Activated B cell treated with CpG ODN at 0.5 μM for 24 hours (primary cell): ENCODE data around the gene SAMD8. TPM values are rescaled to one million over a fixed set of nuclear protein-coding genes. Genes with fewer than 3 reads are reported as not detected.
"Not testable (repeated sequence)": the region's sequence is repeated elsewhere in the genome, so short reads cannot be mapped to it uniquely, and the experiment has no call there.

Experiments
- ATAC-seq: fragments of 200-7000 bp; cut with Tn5 transposase; one replicate; pipeline ENCODE4 v1.10.0; 2021; ENCODE audit warnings: low read depth, mild to moderate bottlenecking, moderate library complexity
- CTCF ChIA-PET: fragments of 350-600 bp; sonication (Branson Sonifier 250); formaldehyde crosslinking; loops from one replicate; lab custom pipeline; 2021; ENCODE audit warnings: antibody characterized with exemption; lab: Charles Lee
- POLR2A ChIA-PET: fragments of 350-600 bp; sonication (Branson Sonifier 250); formaldehyde crosslinking; loops from one replicate; lab custom pipeline; 2021; ENCODE audit warnings: antibody characterized with exemption; lab: Charles Lee
- DNase-seq: peaks from one replicate; pipeline ENCODE4 v3.0.0; 2022
- H3K27ac Mint-ChIP-seq: one replicate; pipeline ENCODE4 v1.8.0; 2020; ENCODE audit warnings: mixed read lengths
- H3K27me3 Mint-ChIP-seq: one replicate; pipeline ENCODE4 v1.8.0; 2021; ENCODE audit warnings: mixed read lengths
- H3K36me3 Mint-ChIP-seq: one replicate; pipeline ENCODE4 v1.8.0; 2021; ENCODE audit warnings: low read depth, mixed read lengths
- H3K4me1 Mint-ChIP-seq: one replicate; pipeline ENCODE4 v1.8.0; 2021; ENCODE audit warnings: mixed read lengths
- H3K4me3 Mint-ChIP-seq: one replicate; pipeline ENCODE4 v1.8.0; 2020; ENCODE audit warnings: mild to moderate bottlenecking, mixed read lengths
- H3K9me3 Mint-ChIP-seq: one replicate; pipeline ENCODE4 v1.8.0; 2020; ENCODE audit warnings: mixed read lengths
- intact Hi-C: fragments of 100-400 bp; cut with micrococcal nuclease; formaldehyde crosslinking; loops from one replicate; pipeline ENCODE4 v1.15.1; 2024
- total RNA-seq: library from RNA; stranded (reverse); gene quantifications from 2 replicates; pipeline ENCODE4 v1.2.3, GENCODE V29; 2022
- TF ChIP-seq, protein P1 (sequence below): fragments of 200-600 bp; IDR thresholded peaks from one replicate; pipeline ENCODE4 v1.8.0; 2022; ENCODE audit warnings: antibody characterized with exemption, mild to moderate bottlenecking

Gene SAMD8
- total RNA-seq, 1 donor from 2014 or later, result 29.1 TPM

DNA sequence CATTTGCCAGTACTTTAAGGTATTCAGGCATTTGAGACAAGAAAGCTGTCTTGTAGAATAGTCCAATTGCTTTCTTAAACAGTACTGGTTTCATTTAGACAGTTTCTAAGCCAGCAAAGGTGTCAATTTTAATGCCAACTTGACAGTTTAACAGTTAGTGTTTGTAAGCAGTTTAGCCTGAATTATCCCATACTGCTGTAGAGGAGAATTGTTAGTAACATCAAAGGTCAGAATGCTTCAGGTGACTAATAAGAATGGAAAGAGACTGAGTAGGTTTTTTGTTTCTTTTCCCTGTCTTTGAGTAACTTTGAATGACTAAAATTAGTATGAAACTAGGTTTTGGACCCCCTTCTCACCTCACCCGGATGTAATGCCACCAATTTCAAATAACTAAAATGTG is 69.6 kb downstream of the SAMD8 start:
- no peak for DNase-seq
- Mint-ChIP-seq H3K9me3 (no peaks in the 10 kb centered on the region), H3K4me1 (no peaks in the 10 kb centered on the region), H3K27me3 (no peaks in the 10 kb centered on the region), H3K4me3 (no peak overlapping the region), H3K36me3 (peaks cover 46% of the 10 kb centered on the region), H3K27ac (no peak overlapping the region)
- CTCF ChIA-PET, result interaction anchor here (0.8 kb wide), 1 partner anchor 55 kb away, joined by 3 read pairs; the partner anchor contains the start of gene COMTD1
- ATAC-seq, result no peak
- TF ChIP-seq, protein P1, sequence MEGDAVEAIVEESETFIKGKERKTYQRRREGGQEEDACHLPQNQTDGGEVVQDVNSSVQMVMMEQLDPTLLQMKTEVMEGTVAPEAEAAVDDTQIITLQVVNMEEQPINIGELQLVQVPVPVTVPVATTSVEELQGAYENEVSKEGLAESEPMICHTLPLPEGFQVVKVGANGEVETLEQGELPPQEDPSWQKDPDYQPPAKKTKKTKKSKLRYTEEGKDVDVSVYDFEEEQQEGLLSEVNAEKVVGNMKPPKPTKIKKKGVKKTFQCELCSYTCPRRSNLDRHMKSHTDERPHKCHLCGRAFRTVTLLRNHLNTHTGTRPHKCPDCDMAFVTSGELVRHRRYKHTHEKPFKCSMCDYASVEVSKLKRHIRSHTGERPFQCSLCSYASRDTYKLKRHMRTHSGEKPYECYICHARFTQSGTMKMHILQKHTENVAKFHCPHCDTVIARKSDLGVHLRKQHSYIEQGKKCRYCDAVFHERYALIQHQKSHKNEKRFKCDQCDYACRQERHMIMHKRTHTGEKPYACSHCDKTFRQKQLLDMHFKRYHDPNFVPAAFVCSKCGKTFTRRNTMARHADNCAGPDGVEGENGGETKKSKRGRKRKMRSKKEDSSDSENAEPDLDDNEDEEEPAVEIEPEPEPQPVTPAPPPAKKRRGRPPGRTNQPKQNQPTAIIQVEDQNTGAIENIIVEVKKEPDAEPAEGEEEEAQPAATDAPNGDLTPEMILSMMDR, result no peak
- POLR2A ChIA-PET, result no interaction called here
- intact Hi-C loops, result no loop called here

DNA sequence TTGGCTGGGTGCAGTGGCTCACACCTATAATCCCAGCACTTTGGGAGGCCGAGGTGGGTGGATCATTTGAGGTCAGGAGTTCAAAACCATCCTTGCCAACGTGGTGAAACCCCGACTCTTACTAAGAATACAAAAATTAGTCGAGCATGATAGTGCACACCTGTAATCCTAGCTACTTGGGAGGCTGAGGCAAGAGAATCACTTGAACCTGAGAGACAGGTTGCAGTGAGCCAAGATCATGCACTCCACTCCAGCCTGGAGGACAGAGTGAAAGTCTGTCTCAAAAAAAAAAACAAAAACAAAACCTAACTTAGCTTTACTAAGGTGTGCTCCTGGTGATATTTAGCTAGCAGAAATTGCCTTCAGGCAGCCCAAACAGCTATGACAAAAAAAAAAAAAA is 74.9 kb downstream of the SAMD8 start:
- Mint-ChIP-seq H3K4me1 (peaks cover 5% of the 10 kb centered on the region), H3K9me3 (no peaks in the 10 kb centered on the region), H3K27me3 (no peaks in the 10 kb centered on the region), H3K4me3 (no peak overlapping the region), H3K36me3 (peaks cover 15% of the 10 kb centered on the region), H3K27ac (no peak overlapping the region)
- intact Hi-C loops, result no loop called here
- no peak for ATAC-seq
- TF ChIP-seq, protein P1, result no peak
- POLR2A ChIA-PET, result interaction anchor here (0.6 to 2.4 kb wide), 5 partner anchors 24 to 736 kb away, joined by 3 to 18 read pairs (median 5); partner anchors contain the start of genes SAMD8 and VDAC2
- CTCF ChIA-PET, result interaction anchor here (1.9 to 3.0 kb wide), 3 partner anchors 23 to 51 kb away, joined by 6 to 32 read pairs (median 13); partner anchors contain the start of genes COMTD1 and VDAC2
- no peak for DNase-seq

DNA sequence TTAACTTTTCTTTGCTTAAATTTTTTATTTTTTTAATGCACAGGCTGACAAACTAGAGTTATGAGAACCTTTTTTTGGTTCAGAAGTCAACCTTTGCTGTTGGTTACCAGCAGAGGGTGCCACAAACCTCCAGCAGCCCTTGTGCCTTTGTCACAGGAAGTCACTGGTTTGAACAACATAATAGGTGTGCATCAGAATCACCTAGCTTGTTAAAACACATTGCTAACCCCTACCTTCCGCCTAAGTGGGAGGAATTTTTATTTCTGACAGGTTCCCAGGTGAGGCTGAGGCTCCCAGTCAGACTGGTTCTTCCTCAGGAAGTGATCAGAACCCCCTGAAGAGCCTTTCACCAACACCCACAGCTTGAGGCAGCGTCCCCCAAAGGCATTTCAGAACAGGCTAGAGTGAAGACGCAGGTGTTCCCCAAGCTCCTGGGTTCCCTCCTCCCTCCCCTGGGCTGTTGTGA is 76.5 kb downstream of the SAMD8 start:
- peaks cover 5% of the 10 kb centered on the region for H3K4me1 Mint-ChIP-seq
- ATAC-seq, result peak; percentile 78
- H3K27ac Mint-ChIP-seq, result peak overlapping the region; percentile 30

DNA sequence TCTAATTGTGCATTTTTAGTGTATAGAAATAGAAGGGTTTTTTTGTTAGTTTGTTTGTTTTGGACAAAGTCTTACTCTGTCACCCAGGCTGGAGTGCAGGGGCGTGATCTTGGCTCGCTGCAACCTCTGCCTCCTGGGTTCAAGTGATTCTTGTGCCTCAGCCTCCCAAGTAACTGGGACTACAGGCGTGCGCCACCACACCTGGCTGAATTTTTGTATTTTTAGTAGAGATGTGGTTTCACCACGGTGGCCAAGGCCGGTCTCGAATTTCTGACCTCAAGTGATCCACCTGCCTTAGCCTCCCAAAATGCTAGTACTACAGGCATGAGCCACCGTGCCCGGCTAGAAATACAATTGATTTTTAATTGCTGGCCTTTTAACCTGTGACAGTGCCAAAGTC is 77.1 kb downstream of the SAMD8 start:
- not testable (repeated sequence) for H3K4me1 Mint-ChIP-seq, H3K27ac Mint-ChIP-seq, ATAC-seq, H3K9me3 Mint-ChIP-seq, DNase-seq, H3K4me3 Mint-ChIP-seq, H3K36me3 Mint-ChIP-seq, H3K27me3 Mint-ChIP-seq
- intact Hi-C loops, result loop anchor here (1.0 kb wide), 3 partner anchors 22 to 48 kb away; partner anchors contain the start of gene VDAC2
- ChIA-PET POLR2A (interaction anchor here (2.4 kb wide), 1 partner anchor 22 kb away, joined by 18 read pairs; the partner anchor contains the start of gene VDAC2), CTCF (interaction anchor here (0.7 to 3.0 kb wide), 11 partner anchors 9 to 48 kb away, joined by 3 to 32 read pairs (median 4); partner anchors contain the start of genes COMTD1 and VDAC2)

More for the DNA sequence above, 76.5 kb downstream of the SAMD8 start:
- ChIA-PET CTCF (interaction anchor here (0.7 to 3.0 kb wide), 12 partner anchors 9 to 49 kb away, joined by 3 to 32 read pairs (median 4); partner anchors contain the start of genes COMTD1 and VDAC2), POLR2A (interaction anchor here (0.6 to 2.4 kb wide), 2 partner anchors 22 to 35 kb away, joined by 10 to 18 read pairs; partner anchors contain the start of gene VDAC2)
- Mint-ChIP-seq H3K4me3 (no peak overlapping the region), H3K9me3 (no peaks in the 10 kb centered on the region), H3K27me3 (no peaks in the 10 kb centered on the region), H3K36me3 (peaks cover 2% of the 10 kb centered on the region)
- TF ChIP-seq, protein P1, result no peak
- no peak for DNase-seq
- intact Hi-C loops, result loop anchor here (1.0 kb wide), 3 partner anchors 22 to 48 kb away; partner anchors contain the start of gene VDAC2

DNA sequence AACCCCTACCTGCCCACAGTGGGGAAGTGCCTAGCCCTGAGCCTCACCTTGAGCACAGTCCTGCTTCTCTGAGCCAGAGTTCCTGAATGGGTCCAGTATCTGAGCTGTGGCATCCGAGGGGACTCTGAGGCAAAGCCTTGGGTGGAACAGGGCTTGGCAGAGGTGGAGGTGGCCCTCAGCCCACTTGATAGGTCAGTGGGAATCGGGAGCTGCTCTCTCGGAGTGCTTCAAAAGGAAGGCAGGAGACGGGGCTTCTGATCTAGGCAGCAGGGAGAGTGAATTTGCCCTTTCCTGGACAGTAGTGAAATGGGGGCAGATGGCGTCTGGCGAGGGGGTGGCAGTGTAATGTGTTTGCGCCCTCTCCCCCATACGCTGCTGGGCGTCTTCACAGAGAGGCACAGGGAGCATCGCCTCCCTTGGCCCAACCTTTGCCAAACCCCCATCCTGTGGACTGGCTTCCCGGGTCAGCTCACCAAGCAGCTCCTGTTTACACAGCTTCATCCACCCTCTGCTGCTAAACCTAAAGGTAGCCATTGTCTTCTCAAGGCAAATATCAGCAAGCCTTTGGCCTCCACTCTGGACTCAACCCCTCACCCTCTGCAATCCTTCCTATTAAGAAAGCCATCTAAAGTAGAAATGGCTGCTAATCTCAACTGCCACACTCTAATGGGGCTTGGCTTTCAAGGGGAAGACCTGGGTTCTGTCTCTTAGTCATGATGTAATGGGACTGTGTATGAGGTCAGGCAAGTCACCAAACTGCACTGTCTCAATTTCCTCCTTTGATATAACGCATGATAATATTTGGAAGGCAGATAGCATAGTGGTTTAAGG is 78.0 kb downstream of the SAMD8 start:
- no peak for ATAC-seq
- TF ChIP-seq, protein P1, result no peak
- no peak overlapping the region for H3K4me3 Mint-ChIP-seq
- H3K4me1 Mint-ChIP-seq, result peaks cover 5% of the 10 kb centered on the region
- H3K27ac Mint-ChIP-seq, result no peak overlapping the region
- peaks cover 2% of the 10 kb centered on the region for H3K36me3 Mint-ChIP-seq
- CTCF ChIA-PET, result interaction anchor here (1.5 kb wide), 1 partner anchor 41 kb away, joined by 5 read pairs; no protein-coding TSS in a partner anchor
- no peak for DNase-seq
- H3K9me3 Mint-ChIP-seq, result no peaks in the 10 kb centered on the region
- H3K27me3 Mint-ChIP-seq, result no peaks in the 10 kb centered on the region
- POLR2A ChIA-PET, result interaction anchor here (0.5 kb wide), 1 partner anchor 17 kb away, joined by 6 read pairs; no protein-coding TSS in a partner anchor
- intact Hi-C loops, result no loop called here
